ENCODE measurements around the gene CCDC102A. TPM values are rescaled to one million over a fixed set of nuclear protein-coding genes. Genes with fewer than 3 reads are reported as not detected.

Gene CCDC102A
- total RNA-seq (6.6 and 7.8 TPM in 2 replicates), polyA plus RNA-seq (12.0 and 12.2 TPM in 2 replicates), polyA minus RNA-seq (4.1 and 4.2 TPM in 2 replicates), Bru-seq, nascent RNA (percentile 36 among the genes with signal in this experiment), BruChase-seq, experiment 1, labeled RNA remaining after a 6-hour chase (percentile 44 among the genes with signal in this experiment), BruChase-seq, experiment 2, labeled RNA remaining after a 2-hour chase (percentile 42 among the genes with signal in this experiment)
- polyA plus RNA-seq (2011; cell fraction: cytosol; rRNA removed), result 8.3 and 11.9 TPM in 2 replicates
- 6.6 and 8.4 TPM in 2 replicates for polyA plus RNA-seq (2011; cell fraction: nucleus; rRNA removed)
- polyA plus RNA-seq (2012), result 5.1 and 7.9 TPM in 2 replicates
- polyA minus RNA-seq (2011; cell fraction: cytosol; rRNA and poly(A)+ RNA removed), result 1.9 TPM
- polyA minus RNA-seq (2011; cell fraction: nucleus; rRNA and poly(A)+ RNA removed), result 1.4 and 3.3 TPM in 2 replicates
- long read RNA-seq, transcript CCDC102A-201 (9 exons, 2,463 nt), result major isoform, 9 of 21 reads
- long read RNA-seq, partial matches to known transcripts, result 9 of 21 reads
- long read RNA-seq, other reads (novel, unspliced or antisense), result 3 of 21 reads

GRCh38 chr16:57536306-57537193, at the start of gene CCDC102A:
CCDC102A (minus strand) TSS chr16:57536571; CDS start chr16:57529177, 7,394 bp downstream.
- POLR2A ChIA-PET, result no interaction called here
- FAIRE-seq, result peak; percentile 72
- dilution Hi-C loops (cut with MboI; ENCODE audit: extremely low pct_ligation_motif_present, low sequenced_read_pairs), result no loop called here

More at GRCh38 chr16:57536306-57537193, at the start of gene CCDC102A:
- peak within 1 kb of the TSS; percentile 95 for H2AFZ ChIP-seq (ENCODE audit: low read depth, low read length)
- no peaks in the 10 kb centered on the region for H3K36me3 ChIP-seq (ENCODE audit: control insufficient read depth in 2 of 2, extremely low read depth in 1 of 2, insufficient read depth in 2 of 2, low read length in 2 of 2)
- no peaks in the 10 kb centered on the region for H3K9me1 ChIP-seq (replicated peaks; ENCODE audit: control insufficient read depth, extremely low read depth, insufficient read depth, low read length)
- peak within 1 kb of the TSS; percentile 89 for H3K4me2 ChIP-seq (ENCODE audit: insufficient read depth, low read length)
- no peaks in the 10 kb centered on the region for H3K9me3 ChIP-seq (replicated peaks; ENCODE audit: control insufficient read depth, insufficient read depth, low read length)
- intact Hi-C loops (cut with micrococcal nuclease), result no loop called here
- no peaks in the 10 kb centered on the region for H3K79me2 ChIP-seq (ENCODE audit: control insufficient read depth, insufficient read depth, low read length)
- H3K9ac ChIP-seq (replicated peaks; ENCODE audit: extremely low read depth, insufficient read depth, low read length), result peak within 1 kb of the TSS; percentile 66
- peak within 1 kb of the TSS; percentile 18 for H3K27ac ChIP-seq (ENCODE audit: insufficient read depth, low read depth, low read length)
- peak; percentile 49 for DNase-seq (ENCODE audit: low read depth, low spot score)
- H3K4me3 ChIP-seq (replicated peaks in 1 of 3; ENCODE audit: insufficient read depth in 1 of 3, low read depth in 1 of 3, low read length in 3 of 3), result peak within 1 kb of the TSS; percentile 80 to 82 (median 80)
- CTCF ChIA-PET, result interaction anchor here (1.0 to 2.5 kb wide), 8 partner anchors 10 to 119 kb away, joined by 3 to 10 read pairs (median 5); partner anchors contain the start of gene POLR2C
- H3K4me1 ChIP-seq (ENCODE audit: control insufficient read depth, extremely low read depth, insufficient read depth, low read length), result peaks cover 25% of the 10 kb centered on the region
- no TSS peak for BruUV-seq (replicated peaks)
- H3K27me3 ChIP-seq (ENCODE audit: control insufficient read depth in 2 of 2, insufficient read depth in 2 of 2, low read length in 2 of 2), result peaks cover 3 to 24% of the 10 kb centered on the region in 2 experiments
- no peaks in the 10 kb centered on the region for H4K20me1 ChIP-seq (replicated peaks; ENCODE audit: control insufficient read depth, extremely low read depth, insufficient read depth, low read length)
- TF ChIP-seq FOS (IDR thresholded peaks at IDR 0.05; ENCODE audit: borderline replicate concordance, insufficient read depth, low read length) (no peak), GATA2 (IDR thresholded peaks at IDR 0.05; ENCODE audit: insufficient read depth, insufficient read length, low read depth, low read length) (no peak), POLR2AphosphoS5 (IDR thresholded peaks at IDR 0.05; ENCODE audit: insufficient read depth, low read depth, low read length) (no peak), CTCF (IDR thresholded peaks at IDR 0.05; ENCODE audit: extremely low read depth in 1 of 2, insufficient read depth in 1 of 2, low read depth in 1 of 2, low read length in 2 of 2) (no peak), JUN (IDR thresholded peaks at IDR 0.05; ENCODE audit: borderline replicate concordance, insufficient read depth, insufficient read length, low read depth) (no peak), MAX (IDR thresholded peaks at IDR 0.05; ENCODE audit: insufficient read depth, insufficient read length) (no peak), MYC (IDR thresholded peaks at IDR 0.05; ENCODE audit: low read depth, low read length) (no peak), POLR2A (IDR thresholded peaks at IDR 0.05; ENCODE audit: low read depth, low read length) (no peak), EZH2 (IDR thresholded peaks at IDR 0.05; ENCODE audit: borderline replicate concordance, low read depth, low read length, severe bottlenecking) (no peak)

Measured in endothelial cell of umbilical vein (primary cell).